Measurements from ENCODE around the gene GLI2.

GLI2 gene

GRCh38 chr2:120772261-120772660 is 36.6 kb downstream of the GLI2 start:
- Histone ChIP-seq H3K79me2 (ENCODE audit: insufficient read depth, low read length) (no peaks in the 10 kb centered on the region), H3K9me3 (ENCODE audit: insufficient read depth, low read depth, low read length) (no peaks in the 10 kb centered on the region), H3K4me3 (ENCODE audit: low read length, poor library complexity, severe bottlenecking) (no peak overlapping the region), H3K9ac (ENCODE audit: low read depth, low read length, poor library complexity, severe bottlenecking) (no peak overlapping the region), H4K20me1 (ENCODE audit: insufficient read depth, low read length, poor library complexity, severe bottlenecking) (no peaks in the 10 kb centered on the region), H3K27me3 (ENCODE audit: insufficient read depth, low read length, poor library complexity, severe bottlenecking) (no peaks in the 10 kb centered on the region), H3K36me3 (ENCODE audit: insufficient read depth, low read length) (no peaks in the 10 kb centered on the region), H3K9me2 (replicated peaks; ENCODE audit: low read depth, low read length) (no peaks in the 10 kb centered on the region), H2AFZ (ENCODE audit: low read length) (no peak overlapping the region), H3K4me2 (ENCODE audit: low read depth, low read length, poor library complexity, severe bottlenecking) (no peak overlapping the region), H3K4me1 (ENCODE audit: insufficient read depth, low read length, poor library complexity, severe bottlenecking) (no peaks in the 10 kb centered on the region), H3F3A (ENCODE audit: low read depth) (no peaks in the 10 kb centered on the region)
- no peak for TF ChIP-seq CTCF (conservative IDR thresholded peaks at IDR 0.05; ENCODE audit: low read length)
- TF ChIP-seq EZH2phosphoT487 (IDR thresholded peaks at IDR 0.05; ENCODE audit: borderline replicate concordance) = no peak

GRCh38 chr2:120773186-120773800 is 37.6 kb downstream of the GLI2 start:
- H3K4me3 ChIP-seq (ENCODE audit: low read length, poor library complexity, severe bottlenecking) = no peak overlapping the region
- H3K9ac ChIP-seq (ENCODE audit: low read depth, low read length, poor library complexity, severe bottlenecking) = no peak overlapping the region
- H3K9me3 ChIP-seq (ENCODE audit: insufficient read depth, low read depth, low read length) = no peaks in the 10 kb centered on the region
- no peaks in the 10 kb centered on the region for H3K36me3 ChIP-seq (ENCODE audit: insufficient read depth, low read length)
- H3K9me2 ChIP-seq (replicated peaks; ENCODE audit: low read depth, low read length) = no peaks in the 10 kb centered on the region
- no peaks in the 10 kb centered on the region for H3K4me1 ChIP-seq (ENCODE audit: insufficient read depth, low read length, poor library complexity, severe bottlenecking)
- TF ChIP-seq EZH2phosphoT487 (IDR thresholded peaks at IDR 0.05; ENCODE audit: borderline replicate concordance) (no peak), CTCF (conservative IDR thresholded peaks at IDR 0.05; ENCODE audit: low read length) (no peak)
- H3K79me2 ChIP-seq (ENCODE audit: insufficient read depth, low read length) = no peaks in the 10 kb centered on the region
- no peaks in the 10 kb centered on the region for H4K20me1 ChIP-seq (ENCODE audit: insufficient read depth, low read length, poor library complexity, severe bottlenecking)
- no peaks in the 10 kb centered on the region for H3K27me3 ChIP-seq (ENCODE audit: insufficient read depth, low read length, poor library complexity, severe bottlenecking)
- no peaks in the 10 kb centered on the region for H3F3A ChIP-seq (ENCODE audit: low read depth)
- H2AFZ ChIP-seq (ENCODE audit: low read length) = no peak overlapping the region
- H3K4me2 ChIP-seq (ENCODE audit: low read depth, low read length, poor library complexity, severe bottlenecking) = no peak overlapping the region

- no peaks in the 10 kb centered on the region for H3F3A ChIP-seq (ENCODE audit: low read depth)
- no peak overlapping the region for H3K9ac ChIP-seq (ENCODE audit: low read depth, low read length, poor library complexity, severe bottlenecking)
- no peaks in the 10 kb centered on the region for H3K9me3 ChIP-seq (ENCODE audit: insufficient read depth, low read depth, low read length)
- no peak overlapping the region for H3K4me2 ChIP-seq (ENCODE audit: low read depth, low read length, poor library complexity, severe bottlenecking)
- H3K79me2 ChIP-seq (ENCODE audit: insufficient read depth, low read length) = no peaks in the 10 kb centered on the region
- H3K4me3 ChIP-seq (ENCODE audit: low read length, poor library complexity, severe bottlenecking) = no peak overlapping the region
- H3K27me3 ChIP-seq (ENCODE audit: insufficient read depth, low read length, poor library complexity, severe bottlenecking) = no peaks in the 10 kb centered on the region
- no peak overlapping the region for H2AFZ ChIP-seq (ENCODE audit: low read length)
- no peaks in the 10 kb centered on the region for H3K9me2 ChIP-seq (replicated peaks; ENCODE audit: low read depth, low read length)
- H4K20me1 ChIP-seq (ENCODE audit: insufficient read depth, low read length, poor library complexity, severe bottlenecking) = no peaks in the 10 kb centered on the region
- no peaks in the 10 kb centered on the region for H3K4me1 ChIP-seq (ENCODE audit: insufficient read depth, low read length, poor library complexity, severe bottlenecking)
- TF ChIP-seq EZH2phosphoT487 (IDR thresholded peaks at IDR 0.05; ENCODE audit: borderline replicate concordance) (no peak), CTCF (conservative IDR thresholded peaks at IDR 0.05; ENCODE audit: low read length) (no peak)
- H3K36me3 ChIP-seq (ENCODE audit: insufficient read depth, low read length) = no peaks in the 10 kb centered on the region
These were observed 39.0 kb downstream of the GLI2 start for GRCh38 chr2:120774557-120775160.

Data from Loucy (cell line).